ENCODE measurements around the gene EXOSC6.
"Not testable (repeated sequence)": the region's sequence is repeated elsewhere in the genome, so short reads cannot be mapped to it uniquely, and the experiment has no call there.

The EXOSC6 gene

GRCh38 chr16:70254965-70255286 is 3.2 kb upstream of the EXOSC6 start:
- no peak for DNase-seq (ENCODE audit: low read depth)

- no peak for DNase-seq (ENCODE audit: low read depth)
Observed at GRCh38 chr16:70254180-70254964, 2.6 kb upstream of the EXOSC6 start.

- no peak for DNase-seq (ENCODE audit: low read depth)
Observed at GRCh38 chr16:70253291-70254106, 1.8 kb upstream of the EXOSC6 start.

GRCh38 chr16:70252355-70252988 is 732 bp upstream of the EXOSC6 start:
- DNase-seq (ENCODE audit: low read depth): no peak

- DNase-seq (ENCODE audit: low read depth): peak; percentile 25
Observed at GRCh38 chr16:70250748-70251628, 752 bp downstream of the EXOSC6 start.

- not testable (repeated sequence) for DNase-seq (ENCODE audit: low read depth)
Observed at GRCh38 chr16:70249697-70250096, 2.0 kb downstream of the EXOSC6 start.

GRCh38 chr16:70238773-70239172 is 13.0 kb downstream of the EXOSC6 start:
- DNase-seq (ENCODE audit: low read depth): not testable (repeated sequence)

GRCh38 chr16:70231831-70232230 is 19.9 kb downstream of the EXOSC6 start:
- not testable (repeated sequence) for DNase-seq (ENCODE audit: low read depth)

- DNase-seq (ENCODE audit: low read depth): not testable (repeated sequence)
Observed at GRCh38 chr16:70226024-70226423, 25.7 kb downstream of the EXOSC6 start.

GRCh38 chr16:70225430-70225829 is 26.3 kb downstream of the EXOSC6 start:
- not testable (repeated sequence) for DNase-seq (ENCODE audit: low read depth)

- not testable (repeated sequence) for DNase-seq (ENCODE audit: low read depth)
Observed at GRCh38 chr16:70224645-70225044, 27.1 kb downstream of the EXOSC6 start.

- DNase-seq (ENCODE audit: low read depth): not testable (repeated sequence)
Observed at GRCh38 chr16:70223971-70224513, 27.7 kb downstream of the EXOSC6 start.

- not testable (repeated sequence) for DNase-seq (ENCODE audit: low read depth)
Observed at GRCh38 chr16:70223216-70223615, 28.5 kb downstream of the EXOSC6 start.

- not testable (repeated sequence) for DNase-seq (ENCODE audit: low read depth)
Observed at GRCh38 chr16:70222574-70222973, 29.2 kb downstream of the EXOSC6 start.

- not testable (repeated sequence) for DNase-seq (ENCODE audit: low read depth)
Observed at GRCh38 chr16:70218586-70218985, 33.2 kb downstream of the EXOSC6 start.

- not testable (repeated sequence) for DNase-seq (ENCODE audit: low read depth)
Observed at GRCh38 chr16:70206382-70206781, 45.4 kb downstream of the EXOSC6 start.

GRCh38 chr16:70204668-70205405 is 46.9 kb downstream of the EXOSC6 start:
- not testable (repeated sequence) for DNase-seq (ENCODE audit: low read depth)

GRCh38 chr16:70204010-70204409 is 47.7 kb downstream of the EXOSC6 start:
- DNase-seq (ENCODE audit: low read depth): not testable (repeated sequence)

- not testable (repeated sequence) for DNase-seq (ENCODE audit: low read depth)
Observed at GRCh38 chr16:70203508-70203907, 48.2 kb downstream of the EXOSC6 start.

- DNase-seq (ENCODE audit: low read depth): not testable (repeated sequence)
Observed at GRCh38 chr16:70200063-70200462, 51.7 kb downstream of the EXOSC6 start.

- not testable (repeated sequence) for DNase-seq (ENCODE audit: low read depth)
Observed at GRCh38 chr16:70199170-70199569, 52.6 kb downstream of the EXOSC6 start.

Measured in activated T-cell treated with anti-CD3 and anti-CD28 coated beads for 24 hours (primary cell).